ENCODE results near the gene COL9A3.

GRCh38 chr20:62806383-62807050 is 10.3 kb upstream of the COL9A3 start:
- TF ChIP-seq, protein P1, sequence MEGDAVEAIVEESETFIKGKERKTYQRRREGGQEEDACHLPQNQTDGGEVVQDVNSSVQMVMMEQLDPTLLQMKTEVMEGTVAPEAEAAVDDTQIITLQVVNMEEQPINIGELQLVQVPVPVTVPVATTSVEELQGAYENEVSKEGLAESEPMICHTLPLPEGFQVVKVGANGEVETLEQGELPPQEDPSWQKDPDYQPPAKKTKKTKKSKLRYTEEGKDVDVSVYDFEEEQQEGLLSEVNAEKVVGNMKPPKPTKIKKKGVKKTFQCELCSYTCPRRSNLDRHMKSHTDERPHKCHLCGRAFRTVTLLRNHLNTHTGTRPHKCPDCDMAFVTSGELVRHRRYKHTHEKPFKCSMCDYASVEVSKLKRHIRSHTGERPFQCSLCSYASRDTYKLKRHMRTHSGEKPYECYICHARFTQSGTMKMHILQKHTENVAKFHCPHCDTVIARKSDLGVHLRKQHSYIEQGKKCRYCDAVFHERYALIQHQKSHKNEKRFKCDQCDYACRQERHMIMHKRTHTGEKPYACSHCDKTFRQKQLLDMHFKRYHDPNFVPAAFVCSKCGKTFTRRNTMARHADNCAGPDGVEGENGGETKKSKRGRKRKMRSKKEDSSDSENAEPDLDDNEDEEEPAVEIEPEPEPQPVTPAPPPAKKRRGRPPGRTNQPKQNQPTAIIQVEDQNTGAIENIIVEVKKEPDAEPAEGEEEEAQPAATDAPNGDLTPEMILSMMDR (IDR thresholded peaks at IDR 0.05): no peak
- TF ChIP-seq EZH2 (IDR thresholded peaks at IDR 0.05): no peak

Measured in neural progenitor cell (in vitro differentiated cells).